IMR-90 (cell line): ENCODE data around the gene NR5A2. TPM values are rescaled to one million over a fixed set of nuclear protein-coding genes. Genes with fewer than 3 reads are reported as not detected.

Source experiments
- ATAC-seq: fragments of 200-7000 bp; cut with Tn5 transposase; 2 replicates; pipeline ENCODE4 v1.9.1; 2020; ENCODE audit warnings: low read depth, mild to moderate bottlenecking, moderate library complexity
- BruUV-seq: library from RNA; stranded (reverse); fragments of 400-500 nt; replicated peaks from 2 replicates; lab custom pipeline; 2021; lab: Mats Ljungman, UMichigan
- CTCF ChIA-PET: fragments of 300-600 bp; formaldehyde crosslinking; extraction: SDS; loops from one replicate; lab custom pipeline; 2021; ENCODE audit warnings: antibody characterized with exemption; lab: Yijun Ruan, JAX
- POLR2A ChIA-PET: fragments of 300-600 bp; sonication (Branson Sonifier 250); formaldehyde crosslinking; loops from one replicate; lab custom pipeline; 2022; ENCODE audit warnings: antibody characterized with exemption; ENCODE audit not compliant: unreplicated experiment; lab: Charles Lee
- DNase-seq: peaks from one replicate; pipeline ENCODE4 v3.0.0; 2013
- H2AFZ ChIP-seq: replicated peaks from 2 replicates; pipeline ENCODE3; 2013; ENCODE audit warnings: low read length, mild to moderate bottlenecking; ENCODE audit not compliant: poor library complexity
- H2AK5ac ChIP-seq: 2 replicates; pipeline ENCODE4 v1.6.1; 2013; ENCODE audit warnings: low read depth, low read length, inconsistent platforms
- H2AK9ac ChIP-seq: replicated peaks from 2 replicates; pipeline ENCODE3; 2013; ENCODE audit warnings: mild to moderate bottlenecking, low read depth, low read length, moderate library complexity; ENCODE audit not compliant: poor library complexity
- H2BK120ac ChIP-seq: 2 replicates; pipeline ENCODE4 v1.6.1; 2013; ENCODE audit warnings: low read depth, low read length, inconsistent platforms
- H2BK15ac ChIP-seq: 3 replicates; pipeline ENCODE4 v1.6.1; 2013; ENCODE audit warnings: low read depth, low read length, inconsistent platforms
- H2BK20ac ChIP-seq: 2 replicates; pipeline ENCODE4 v1.6.1; 2013; ENCODE audit warnings: low read depth, mild to moderate bottlenecking, inconsistent platforms, low read length, moderate library complexity
- H2BK5ac ChIP-seq: 2 replicates; pipeline ENCODE4 v1.6.1; 2013; ENCODE audit warnings: mild to moderate bottlenecking, low read depth, low read length, inconsistent platforms; ENCODE audit not compliant: poor library complexity, severe bottlenecking
- H3K14ac ChIP-seq: replicated peaks from 2 replicates; pipeline ENCODE4 v1.6.1; 2013; ENCODE audit warnings: low read depth, low read length, inconsistent platforms
- H3K18ac ChIP-seq: 2 replicates; pipeline ENCODE4 v1.6.1; 2013; ENCODE audit warnings: low read depth, low read length, control low read depth
- H3K23ac ChIP-seq: 2 replicates; pipeline ENCODE4 v1.6.1; 2013; ENCODE audit warnings: low read depth, low read length, inconsistent platforms
- H3K27ac ChIP-seq: 2 replicates; pipeline ENCODE4 v1.5.1; 2013; ENCODE audit warnings: mild to moderate bottlenecking, control low read depth, low read length; ENCODE audit not compliant: insufficient read depth
- H3K27me3 ChIP-seq: 2 replicates; pipeline ENCODE4 v1.6.1; 2013; ENCODE audit warnings: low read length; ENCODE audit not compliant: control insufficient read depth, insufficient read depth
- H3K36me3 ChIP-seq: 2 replicates; pipeline ENCODE4 v1.6.1; 2013; ENCODE audit warnings: low read length, mixed read lengths; ENCODE audit not compliant: control insufficient read depth, insufficient read depth
- H3K4ac ChIP-seq: 2 replicates; pipeline ENCODE4 v1.6.1; 2013; ENCODE audit warnings: low read depth, low read length, inconsistent platforms
- H3K4me1 ChIP-seq: 2 replicates; pipeline ENCODE4 v1.6.1; 2013; ENCODE audit warnings: low read length, mixed read lengths; ENCODE audit not compliant: control insufficient read depth, insufficient read depth
- H3K4me2 ChIP-seq: 2 replicates; pipeline ENCODE4 v1.6.1; 2013; ENCODE audit warnings: low read depth, mild to moderate bottlenecking, control low read depth, low read length, moderate library complexity
- H3K4me3 ChIP-seq: 2 replicates; pipeline ENCODE4 v1.5.1; 2013; ENCODE audit warnings: low read depth, mild to moderate bottlenecking, control low read depth, low read length, moderate library complexity; ENCODE audit not compliant: insufficient read depth
- H3K56ac ChIP-seq: 2 replicates; pipeline ENCODE4 v1.6.1; 2013; ENCODE audit warnings: low read length, inconsistent platforms; ENCODE audit not compliant: insufficient read depth; ENCODE audit errors: extremely low read depth
- H3K79me1 ChIP-seq, 2 experiments: 2 replicates each; pipeline ENCODE4 v1.6.1; 2013; ENCODE audit warnings: low read length in 2 of 2, inconsistent platforms in 1 of 2, low read depth in 1 of 2
- H3K9ac ChIP-seq: 2 replicates; pipeline ENCODE4 v1.6.1; 2013; ENCODE audit warnings: low read depth, low read length, control low read depth
- H3K9me1 ChIP-seq: 2 replicates; pipeline ENCODE4 v1.6.1; 2013; ENCODE audit warnings: low read length, inconsistent platforms; ENCODE audit not compliant: insufficient read depth
- H3K9me3 ChIP-seq: 2 replicates; pipeline ENCODE4 v1.6.1; 2013; ENCODE audit warnings: low read length; ENCODE audit not compliant: control insufficient read depth, insufficient read depth
- H4K20me1 ChIP-seq: 2 replicates; pipeline ENCODE4 v1.6.1; 2013; ENCODE audit warnings: low read length, inconsistent platforms; ENCODE audit not compliant: insufficient read depth
- H4K5ac ChIP-seq: 2 replicates; pipeline ENCODE4 v1.6.1; 2013; ENCODE audit warnings: mild to moderate bottlenecking, low read depth, low read length, control low read depth
- H4K8ac ChIP-seq, 2 experiments: 2 replicates each; pipeline ENCODE4 v1.6.1; 2013; ENCODE audit warnings: low read depth in 2 of 2, low read length in 2 of 2, control low read depth in 1 of 2, inconsistent platforms in 1 of 2
- H4K91ac ChIP-seq: 2 replicates; pipeline ENCODE4 v1.6.1; 2013; ENCODE audit warnings: low read depth, low read length, inconsistent platforms; ENCODE audit not compliant: insufficient read depth
- CEBPB ChIP-seq: IDR thresholded peaks from 2 replicates; pipeline ENCODE4 v1.6.1; 2012; ENCODE audit warnings: low read depth, low read length, improper control_type of control experiment
- FOS ChIP-seq: fragments of 150-350 bp; IDR thresholded peaks from 2 replicates; pipeline ENCODE4 v1.6.1; 2016; ENCODE audit warnings: low read depth, low read length
- MAZ ChIP-seq: IDR thresholded peaks from 2 replicates; pipeline ENCODE4 v1.6.1; 2012; ENCODE audit warnings: low read depth, mild to moderate bottlenecking, low read length, improper control_type of control experiment, moderate library complexity, borderline replicate concordance
- RCOR1 ChIP-seq: IDR thresholded peaks from 2 replicates; pipeline ENCODE4 v1.6.1; 2012; ENCODE audit warnings: mild to moderate bottlenecking, low read length, improper control_type of control experiment; ENCODE audit not compliant: insufficient replicate concordance
- WGBS, 2 experiments: methylation state at CpG; one replicate each; pipeline versions ENCODE4 v1.1.5 to v1.1.7; 2013; ENCODE audit warnings: missing lambda C conversion rate in 2 of 2; ENCODE audit not compliant: insufficient read length in 1 of 2; ENCODE audit errors: extremely low coverage in 2 of 2; 5-methylcytosine and 5-hydroxymethylcytosine counted together
- dilution Hi-C: fragments of 300-500 bp; cut with HindIII; formaldehyde crosslinking; loops from one replicate; pipeline ENCODE4 v1.14.3; 2018; ENCODE audit warnings: low sequenced_read_pairs; ENCODE audit not compliant: unreplicated experiment
- in situ Hi-C: fragments of 300-500 bp; cut with MboI; formaldehyde crosslinking; loops from 3 replicates; pipeline ENCODE4 v1.14.3; 2019; ENCODE audit warnings: low sequenced_read_pairs, inconsistent platforms, mixed read lengths
- intact Hi-C: fragments of 100-400 bp; cut with micrococcal nuclease; formaldehyde crosslinking; loops from 2 replicates; pipeline ENCODE4 v1.10.0; 2022
- polyA plus RNA-seq, 3 experiments: library from polyadenylated mRNA; depleted of rRNA; stranded (reverse); fragments of >200 nt; gene quantifications; 2 replicates each; pipeline ENCODE4 v1.2.3, GENCODE V29; 2012; ENCODE audit warnings: low replicate concordance in 1 of 3
- total RNA-seq: library from RNA; depleted of rRNA; stranded (reverse); fragments of >200 nt; gene quantifications from 2 replicates; pipeline ENCODE4 v1.2.3, GENCODE V29; 2012

NR5A2 gene
- total and polyA plus RNA-seq, 2 of the 4 experiments (the other 2 are of a cell fraction), result 0.03 to 0.18 TPM

DNA sequence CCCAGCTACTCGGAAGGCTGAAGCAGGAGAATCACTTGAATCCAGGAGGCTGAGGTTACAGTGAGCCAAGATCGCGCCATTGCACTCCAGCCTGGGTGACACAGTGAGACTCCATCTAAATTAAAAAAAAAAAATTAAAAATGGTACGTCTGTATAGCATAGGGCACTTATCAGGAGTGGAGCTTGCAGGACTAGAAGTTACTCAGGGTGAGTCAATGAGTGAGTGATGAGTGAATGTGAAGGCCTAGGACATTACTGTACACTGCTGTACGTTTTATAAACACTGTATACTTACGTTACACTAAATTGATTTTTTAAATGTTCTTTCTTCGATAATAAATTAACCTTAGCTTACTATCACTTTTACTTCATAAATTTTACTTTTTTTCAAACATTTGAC, 183.6 kb downstream of the NR5A2 start:
- no peak overlapping the region for H2AK9ac ChIP-seq
- peak overlapping the region; percentile 63; the same call in 1 of the 2 replicates for H3K27ac ChIP-seq
- H3K36me3 ChIP-seq, result no peaks in the 10 kb centered on the region
- TF ChIP-seq RCOR1 (peak; percentile 27), FOS (peak; percentile 74), MAZ (no peak), CEBPB (peak; percentile 41; the same call in 1 of the 2 replicates)
- ChIA-PET CTCF (interaction anchor here (0.5 to 0.7 kb wide), 3 partner anchors 263 to 1603 kb away, joined by 3 to 7 read pairs (median 3); no protein-coding TSS in a partner anchor), POLR2A (no interaction called here)
- no peak overlapping the region for H4K91ac ChIP-seq
- H2BK120ac ChIP-seq, result no peak overlapping the region; the same call in 1 of the 2 replicates
- no peak overlapping the region for H2AK5ac ChIP-seq
- no peak overlapping the region; the same call in 1 of the 2 replicates for H3K18ac ChIP-seq
- no TSS peak for BruUV-seq
- H2BK5ac ChIP-seq, result peak overlapping the region; percentile 97
- intact Hi-C loops, result no loop called here
- peaks cover 3% of the 10 kb centered on the region; the same call in 1 of the 2 replicates for H3K9me1 ChIP-seq
- peak; percentile 95 for DNase-seq
- no peak overlapping the region for H3K4ac ChIP-seq
- H3K9me3 ChIP-seq, result no peaks in the 10 kb centered on the region
- H3K4me3 ChIP-seq, result no peak overlapping the region
- H4K5ac ChIP-seq, result no peak overlapping the region
- no peak overlapping the region for H3K4me2 ChIP-seq
- H3K9ac ChIP-seq, result no peak overlapping the region
- peak; percentile 92 for ATAC-seq
- H3K27me3 ChIP-seq, result no peaks in the 10 kb centered on the region
- in situ Hi-C loops, result no loop called here
- no peak overlapping the region for H2BK15ac ChIP-seq
- no peak overlapping the region for H3K23ac ChIP-seq
- H2AFZ ChIP-seq, result no peak overlapping the region
- dilution Hi-C loops, result no loop called here
- no peak overlapping the region for H3K14ac ChIP-seq
- no peak overlapping the region for H2BK20ac ChIP-seq
- H3K4me1 ChIP-seq, result peaks cover 9% of the 10 kb centered on the region; the same call in 1 of the 2 replicates
- H4K8ac ChIP-seq, result peak overlapping the region; percentile 49 to 71; a peak in 1 of 4 replicates
- H4K20me1 ChIP-seq, result no peaks in the 10 kb centered on the region
- no CpG with 5 or more reads among the region's 7 CpGs for WGBS, 2 experiments
- H3K56ac ChIP-seq, result no peak overlapping the region
- H3K79me1 ChIP-seq, result no peaks in the 10 kb centered on the region
